ENCODE measurements around the gene ANKRD2.

GRCh38 chr10:97573021-97573420 is 442 bp downstream of the ANKRD2 start:
- TF ChIP-seq POLR2AphosphoS5 (IDR thresholded peaks at IDR 0.05; ENCODE audit: low read depth, low read length) = no peak
- TF ChIP-seq TAF1 (IDR thresholded peaks at IDR 0.05; ENCODE audit: borderline replicate concordance, low read depth, low read length) = no peak
- no peak for TF ChIP-seq POLR2A (IDR thresholded peaks at IDR 0.05; ENCODE audit: low read depth, low read length)

Measured in GM12892 (cell line).